HG02571 (cell line): ENCODE measurements around the gene RFX4.

Source experiments
- ATAC-seq: cut with Tn5 transposase; IDR thresholded peaks from one replicate; pipeline ENCODE4 v1.9.1; 2021; ENCODE audit warnings: mild to moderate bottlenecking, moderate library complexity; ENCODE audit not compliant: unreplicated experiment

RFX4 gene

GRCh38 chr12:106645465-106646330, 62.9 kb downstream of the RFX4 start:
- ATAC-seq, result no peak

- ATAC-seq, result no peak
Observed at GRCh38 chr12:106646472-106646871, 63.7 kb downstream of the RFX4 start.

DNA sequence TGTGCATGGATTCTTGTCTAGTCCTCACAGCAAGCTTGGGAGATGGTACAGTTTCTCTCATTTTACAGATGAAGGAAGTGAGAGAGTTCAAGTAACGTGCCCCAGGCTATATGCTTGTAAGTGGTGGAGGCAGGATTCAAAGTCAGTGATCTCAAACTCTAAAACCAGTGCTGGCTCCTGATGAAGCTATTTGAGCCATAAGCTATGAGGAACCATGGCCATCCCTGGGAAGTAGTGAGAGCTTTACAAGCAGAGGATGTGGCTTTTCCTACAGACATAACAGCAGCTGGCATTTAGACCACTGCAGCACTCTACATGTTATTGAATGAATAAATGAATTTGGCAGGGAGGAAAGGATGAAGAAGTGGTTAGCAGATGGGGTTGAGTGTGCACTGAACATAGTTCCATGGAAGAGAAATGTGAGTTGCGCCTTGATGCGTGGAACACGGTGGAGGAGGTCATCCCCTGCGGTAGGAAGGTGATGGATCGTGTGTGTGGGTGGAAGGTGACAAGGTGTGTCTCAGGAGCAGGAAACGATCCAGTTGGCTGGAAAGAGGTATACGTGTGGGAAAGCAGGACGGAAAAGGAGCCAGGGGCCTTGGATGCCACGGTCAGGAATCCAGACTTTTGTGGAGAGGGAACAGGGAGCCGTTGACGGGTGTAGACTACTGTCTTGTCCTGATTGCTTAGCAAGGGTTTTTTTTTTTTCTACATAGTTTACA, 65.2 kb downstream of the RFX4 start:
- ATAC-seq, result no peak

DNA sequence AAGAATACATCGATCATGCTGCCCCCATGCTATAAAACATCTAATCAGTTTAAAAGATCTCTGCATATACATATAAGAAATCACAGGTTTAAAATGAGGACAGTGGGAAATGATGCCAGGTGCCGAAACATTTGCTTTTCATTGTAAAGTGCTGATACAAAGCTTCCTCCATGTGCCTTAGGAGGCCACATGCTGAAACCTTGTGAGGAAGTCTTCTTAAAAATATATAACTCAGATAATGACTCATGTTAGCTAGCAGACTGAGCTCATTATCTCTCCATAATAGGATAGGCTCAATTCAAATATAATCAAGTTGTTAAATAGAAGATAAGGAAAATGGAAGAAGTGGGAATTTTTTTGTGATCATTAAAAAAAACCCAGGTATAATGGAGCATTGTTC, 65.9 kb downstream of the RFX4 start:
- no peak for ATAC-seq

GRCh38 chr12:106651552-106651951, 68.7 kb downstream of the RFX4 start:
- no peak for ATAC-seq

- ATAC-seq, result no peak
Observed at GRCh38 chr12:106652510-106653015, 69.8 kb downstream of the RFX4 start.

DNA sequence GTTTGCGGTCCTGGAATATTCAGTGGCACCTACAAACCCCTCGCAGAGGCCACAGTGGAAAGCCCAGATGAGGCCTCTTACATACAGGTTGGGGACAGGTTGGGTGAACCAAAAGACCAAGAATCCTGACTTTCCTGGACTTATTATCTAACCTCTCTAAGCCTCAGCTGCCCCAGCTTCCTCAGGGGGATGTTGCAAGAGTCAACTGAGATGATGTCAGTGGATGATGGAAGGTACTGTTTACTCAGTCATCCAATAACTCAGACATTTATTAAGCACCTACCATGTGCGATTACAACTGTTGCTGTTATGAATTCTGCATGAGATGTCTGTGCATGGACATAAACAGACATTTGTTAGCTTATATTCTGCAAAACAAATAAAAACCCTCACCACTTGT, 72.8 kb downstream of the RFX4 start:
- no peak for ATAC-seq

GRCh38 chr12:106657488-106657887, 74.7 kb downstream of the RFX4 start:
- no peak for ATAC-seq

GRCh38 chr12:106663385-106663784, 80.6 kb downstream of the RFX4 start:
- ATAC-seq, result no peak

- ATAC-seq, result no peak
Observed at GRCh38 chr12:106669216-106669615, 86.4 kb downstream of the RFX4 start.

- ATAC-seq, result no peak
Observed at GRCh38 chr12:106670131-106670530, 87.3 kb downstream of the RFX4 start.

GRCh38 chr12:106671840-106672239, 89.0 kb downstream of the RFX4 start:
- no peak for ATAC-seq

GRCh38 chr12:106672314-106673025, 89.7 kb downstream of the RFX4 start:
- ATAC-seq, result no peak

DNA sequence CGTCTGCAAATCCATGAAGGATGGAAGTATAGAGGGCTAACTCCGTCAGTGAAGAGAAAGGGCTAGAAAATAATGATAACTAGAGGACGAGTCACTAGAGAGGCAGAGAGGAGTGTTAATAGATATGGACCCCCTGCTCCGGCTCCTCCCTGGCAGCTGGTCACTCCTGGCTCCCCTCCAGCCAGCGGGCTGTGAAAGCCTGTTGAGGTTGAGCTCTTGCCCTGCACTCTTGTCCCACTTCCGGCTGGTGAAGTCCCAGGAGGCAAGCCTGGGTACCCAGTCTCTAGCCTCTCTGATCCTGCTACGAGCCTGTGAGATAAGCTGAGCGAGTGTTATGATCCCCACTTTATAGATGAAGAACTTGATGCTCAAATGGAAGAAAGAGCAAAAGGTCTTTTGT, 90.3 kb downstream of the RFX4 start:
- ATAC-seq, result no peak

DNA sequence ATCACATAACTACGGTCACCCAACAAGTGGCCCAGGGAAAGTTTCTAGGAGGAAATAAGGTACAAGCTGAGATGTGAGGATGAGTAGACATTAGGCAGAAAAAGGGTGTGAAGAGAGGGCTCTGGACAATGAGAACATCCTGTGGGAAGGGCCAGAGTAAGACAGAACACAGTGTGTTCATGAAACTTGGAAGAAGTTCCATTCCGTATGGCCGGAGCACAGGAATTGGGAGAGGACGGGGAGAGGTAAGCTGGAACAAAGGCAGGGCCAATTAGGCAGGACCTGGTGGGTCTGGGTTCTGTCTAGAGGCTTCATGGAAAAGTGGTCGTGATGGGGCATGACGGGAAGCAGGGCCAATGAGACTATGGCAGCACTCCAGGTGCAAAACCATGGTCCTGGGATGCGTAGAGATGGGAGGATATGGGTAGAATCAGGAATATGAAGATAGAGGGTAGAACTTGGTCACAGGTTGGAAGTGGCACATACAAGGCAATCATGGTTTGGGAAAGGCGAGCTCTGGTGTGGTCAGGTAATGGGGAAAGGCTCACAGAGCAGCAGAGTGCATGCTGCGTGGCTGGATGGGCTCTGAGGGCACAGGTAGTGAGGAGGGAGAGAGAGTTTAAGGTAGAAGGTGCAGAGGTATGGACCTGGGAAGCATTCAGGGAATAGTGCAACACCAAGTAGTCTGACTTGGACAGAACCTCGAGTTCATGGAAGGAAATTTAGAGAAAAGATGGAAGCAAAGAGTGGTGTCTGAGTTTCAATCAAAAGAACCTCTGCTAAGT, 93.0 kb downstream of the RFX4 start:
- no peak for ATAC-seq

GRCh38 chr12:106679574-106679973, 96.8 kb downstream of the RFX4 start:
- no peak for ATAC-seq

DNA sequence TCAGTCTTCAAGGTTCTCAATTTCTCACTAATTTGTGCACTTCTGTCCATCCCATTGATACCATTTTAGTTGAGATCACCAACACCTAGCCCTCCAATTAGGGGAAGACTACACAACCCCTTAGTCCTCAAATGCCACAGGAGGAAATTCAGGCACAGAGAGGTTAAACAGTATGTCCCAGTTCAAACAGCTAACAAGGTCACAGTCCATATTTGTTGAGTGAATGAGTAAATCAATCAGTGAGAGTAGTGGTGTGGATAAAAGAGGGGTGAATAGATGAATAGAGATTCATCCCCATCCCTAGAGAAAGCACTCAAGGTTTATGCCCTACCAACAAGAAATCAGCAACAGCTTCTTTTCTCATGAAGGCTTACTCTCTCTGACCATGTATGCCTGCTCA, 97.5 kb downstream of the RFX4 start:
- ATAC-seq, result no peak

- ATAC-seq, result no peak
Observed at GRCh38 chr12:106681210-106681609, 98.4 kb downstream of the RFX4 start.

GRCh38 chr12:106682594-106683234, 99.9 kb downstream of the RFX4 start:
- no peak for ATAC-seq

GRCh38 chr12:106684497-106684896, 101.7 kb downstream of the RFX4 start:
- ATAC-seq, result no peak
